Ovary (tissue), 3 donors: ENCODE results near the gene CD34.

Experiments
- CTCF ChIP-seq, 3 donors: fragments of 450-650 bp in 2 of 3; fragments of 200-600 bp in 1 of 3; IDR thresholded peaks; one replicate each; pipeline versions ENCODE4 v1.5.1 to v1.8.0; 2016 to 2022; ENCODE audit warnings: antibody characterized with exemption in 3 of 3, mild to moderate bottlenecking in 1 of 3
- EP300 ChIP-seq: sonication (generic); formaldehyde crosslinking; IDR thresholded peaks from one replicate; pipeline ENCODE4 v1.6.1; 2017; ENCODE audit warnings: antibody characterized with exemption
- POLR2A ChIP-seq: fragments of 450-650 bp; IDR thresholded peaks from one replicate; pipeline ENCODE4 v1.6.1; 2017; ENCODE audit warnings: antibody characterized with exemption, mild to moderate bottlenecking, moderate library complexity
- donor health status: DM: no; HTN: no; CAD: no.

- TF ChIP-seq POLR2A: no peak
- TF ChIP-seq CTCF (IDR thresholded peaks at IDR 0.05): no peak
- no peak for TF ChIP-seq EP300
Observed at GRCh38 chr1:207886227-207886626, 24.7 kb downstream of the CD34 start.
